Stimulated activated CD8-positive, alpha-beta memory T cell treated with anti-CD3 and anti-CD28 coated beads, Interleukin-15, amount 100 ng/mL, for 24 hours (primary cell): ENCODE data around the gene DPYSL4.

ENCODE experiments used
- DNase-seq: peaks from one replicate; pipeline ENCODE4 v3.0.0-alpha.2; 2020; ENCODE audit warnings: low read depth

DPYSL4 gene

DNA sequence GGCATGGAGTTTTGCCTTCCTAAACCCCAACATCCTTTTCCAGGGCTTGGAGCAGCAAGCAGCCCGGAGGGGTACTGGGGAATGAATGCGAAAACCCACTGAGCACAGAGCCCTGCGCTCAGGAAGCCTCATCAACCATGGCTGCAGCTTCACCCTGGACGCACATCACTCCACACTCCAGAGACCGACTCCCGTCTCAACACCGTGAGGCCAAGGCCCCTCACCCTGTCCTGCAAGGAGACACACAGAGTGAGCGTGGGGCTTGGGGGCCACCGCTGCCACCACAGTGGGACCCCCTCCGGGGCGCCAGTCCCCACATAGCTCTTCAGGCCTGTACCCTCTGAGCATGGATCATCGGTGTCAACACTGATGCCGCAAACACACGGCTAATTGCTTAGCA lies 41.9 kb downstream of the DPYSL4 start:
- DNase-seq = no peak

DNA sequence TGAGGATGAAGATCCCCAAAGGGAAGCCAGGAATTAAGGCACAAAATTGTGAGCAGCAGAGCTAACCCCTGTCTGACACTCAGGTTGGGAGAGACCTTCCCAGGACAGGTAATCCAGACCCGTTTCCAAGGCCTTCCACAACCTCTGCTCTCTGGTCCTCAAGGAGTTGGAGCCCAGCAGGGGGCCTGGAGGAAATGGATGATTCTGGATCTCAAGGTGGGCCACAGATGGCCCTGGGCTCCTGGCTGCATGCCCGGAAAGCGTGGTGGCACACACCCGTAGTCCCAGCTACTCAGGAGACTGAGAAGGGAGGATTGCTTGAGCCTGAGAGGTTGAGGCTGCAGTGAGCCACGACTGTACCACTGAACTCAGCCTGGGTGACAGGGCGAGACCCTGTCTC lies 42.3 kb downstream of the DPYSL4 start:
- DNase-seq = no peak

DNA sequence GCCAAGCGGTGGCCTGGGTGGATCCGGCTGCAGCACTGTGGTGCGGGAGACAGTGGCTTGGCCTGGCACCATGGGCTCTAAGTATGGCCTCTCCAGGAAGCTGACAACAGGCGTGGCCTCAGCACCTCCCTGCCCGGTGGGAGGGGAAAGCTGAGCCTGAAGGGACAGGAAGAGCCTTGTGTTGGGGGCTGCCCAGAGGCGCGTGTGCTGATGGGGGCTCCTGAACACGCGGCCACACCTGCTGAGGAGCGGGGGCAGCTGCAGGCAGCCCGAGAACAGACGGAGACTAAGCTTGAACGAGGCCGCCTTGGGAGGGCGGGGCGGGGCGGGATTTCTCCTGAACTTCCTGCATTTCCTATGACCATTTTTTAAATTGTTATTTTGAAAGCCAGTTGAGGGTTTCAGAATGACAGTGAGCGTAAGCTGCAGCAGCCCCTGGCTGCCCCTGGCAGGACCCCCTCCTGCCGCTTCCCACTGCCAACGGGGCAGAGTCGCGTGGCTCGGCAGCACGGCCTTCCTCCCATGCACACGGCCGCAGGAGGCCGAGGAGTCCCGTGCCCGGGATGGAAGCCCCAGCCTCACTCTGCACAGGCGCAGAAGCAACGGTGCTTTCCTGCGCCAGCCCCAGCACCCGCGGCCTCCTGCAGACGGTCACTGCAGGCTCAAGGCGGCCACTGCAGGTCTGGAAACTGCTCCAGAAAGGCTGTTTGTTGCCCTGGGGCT lies 43.2 kb downstream of the DPYSL4 start:
- no peak for DNase-seq

DNA sequence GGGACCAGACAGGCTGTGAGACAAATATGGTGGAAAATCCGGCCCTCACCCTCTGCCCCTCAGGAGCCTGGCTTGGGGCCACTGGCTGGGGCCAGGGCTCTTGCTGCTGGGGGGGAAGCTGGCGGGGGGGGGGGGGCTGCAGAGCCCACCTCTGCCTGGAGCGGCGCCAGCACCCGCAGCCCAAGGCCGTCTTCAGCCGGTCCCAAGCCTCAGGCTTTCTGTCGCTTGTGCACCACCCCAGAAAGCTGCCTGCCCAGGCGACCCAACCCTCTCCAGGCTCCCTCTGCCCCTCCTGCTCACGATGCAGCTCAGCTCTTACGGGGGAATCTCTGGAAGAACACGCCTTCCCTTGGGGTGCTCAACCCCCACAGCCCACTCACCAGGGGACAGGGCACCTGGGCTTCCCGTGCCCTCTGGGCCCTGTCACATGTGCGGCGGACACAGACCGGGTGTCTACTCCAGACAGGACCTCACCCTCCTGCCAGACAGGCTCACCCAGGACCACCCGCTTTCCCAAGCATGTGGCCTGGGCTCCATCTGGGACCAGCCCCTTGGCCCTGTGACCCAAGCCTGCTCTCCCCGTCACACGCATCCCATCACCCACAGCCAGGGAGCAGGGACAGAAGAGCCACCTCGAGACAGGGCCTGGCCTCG lies 43.9 kb downstream of the DPYSL4 start:
- DNase-seq = no peak

DNA sequence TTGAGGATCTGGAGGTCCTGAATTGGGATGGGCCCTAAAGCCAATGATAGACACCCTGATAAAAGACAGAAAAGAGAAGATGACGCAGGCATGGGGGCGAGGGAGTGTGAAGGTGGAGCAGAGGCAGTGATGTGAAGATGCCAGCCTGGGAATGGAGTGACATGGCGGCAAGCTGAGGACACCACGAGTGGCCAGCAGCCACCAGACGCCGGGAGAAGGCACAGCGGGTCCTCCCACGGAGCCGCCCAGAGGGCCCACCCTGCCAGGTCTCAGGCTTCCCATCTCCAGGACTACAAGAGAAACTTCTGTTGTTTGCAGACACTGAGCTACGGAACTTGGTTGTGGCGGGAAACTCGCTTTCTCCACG lies 44.9 kb downstream of the DPYSL4 start:
- no peak for DNase-seq

DNA sequence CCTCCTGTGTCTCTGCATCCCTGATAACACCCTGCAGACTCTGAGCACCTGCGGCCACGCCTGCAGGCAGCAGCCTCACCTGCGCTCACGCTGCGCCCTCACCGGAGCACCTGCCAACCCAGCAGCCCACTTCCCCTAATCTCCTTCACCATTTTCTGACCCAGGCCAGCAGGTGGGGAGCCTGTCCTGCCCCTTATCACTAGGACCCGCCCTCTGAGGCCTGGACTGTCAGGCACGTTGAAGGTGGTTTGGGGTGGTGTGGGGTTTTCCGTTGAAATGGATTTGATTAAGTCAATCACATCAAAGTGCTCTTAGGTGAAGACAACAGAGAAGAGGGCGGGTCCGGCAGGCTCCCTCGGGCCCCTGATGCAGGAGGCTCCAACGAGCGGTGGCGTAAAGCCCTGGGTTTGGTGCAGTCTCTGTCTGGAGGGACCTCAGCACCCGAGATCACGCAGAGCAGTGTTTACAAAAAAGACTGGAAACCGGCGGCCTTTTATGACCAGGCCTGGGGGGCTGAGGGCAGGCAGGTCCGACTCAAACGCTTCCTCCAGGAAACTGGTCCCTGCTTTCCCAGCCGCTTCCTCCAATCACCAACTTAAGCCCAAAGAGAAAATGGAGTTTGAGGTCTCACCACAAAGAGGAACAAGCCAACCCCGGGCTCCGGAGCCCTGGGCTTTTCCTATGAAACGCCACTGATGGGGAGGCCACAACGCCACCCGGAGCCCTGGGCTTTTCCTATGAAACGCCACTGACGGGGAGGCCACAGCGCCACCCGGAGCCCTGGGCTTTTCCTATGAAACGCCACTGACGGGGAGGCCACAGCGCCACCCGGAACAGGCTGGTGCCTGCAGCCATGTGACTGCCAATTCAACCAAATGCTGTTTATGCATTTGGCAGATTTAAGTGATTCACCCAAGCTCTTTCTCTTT lies 45.5 kb downstream of the DPYSL4 start:
- DNase-seq = no peak

DNA sequence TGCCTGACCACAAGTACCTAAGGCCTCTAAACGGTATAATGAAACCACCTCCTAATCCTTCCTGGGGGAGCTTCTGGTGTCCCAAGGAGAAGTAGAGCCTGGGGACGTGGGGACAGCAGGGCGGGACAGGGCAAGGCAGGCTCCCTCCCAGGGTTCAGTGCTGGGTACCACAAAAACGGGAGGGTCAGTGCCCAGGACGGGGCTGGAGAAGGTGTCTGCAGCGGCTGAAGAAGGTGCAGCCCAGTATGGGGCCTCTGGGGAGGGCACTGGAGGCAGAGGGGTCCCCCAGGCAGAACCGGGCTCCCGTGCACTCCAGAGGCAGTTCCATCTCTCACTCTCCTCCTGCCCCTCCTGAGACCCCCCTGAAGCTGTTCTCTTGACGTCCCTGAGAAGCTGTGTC lies 46.2 kb downstream of the DPYSL4 start:
- DNase-seq = no peak

DNA sequence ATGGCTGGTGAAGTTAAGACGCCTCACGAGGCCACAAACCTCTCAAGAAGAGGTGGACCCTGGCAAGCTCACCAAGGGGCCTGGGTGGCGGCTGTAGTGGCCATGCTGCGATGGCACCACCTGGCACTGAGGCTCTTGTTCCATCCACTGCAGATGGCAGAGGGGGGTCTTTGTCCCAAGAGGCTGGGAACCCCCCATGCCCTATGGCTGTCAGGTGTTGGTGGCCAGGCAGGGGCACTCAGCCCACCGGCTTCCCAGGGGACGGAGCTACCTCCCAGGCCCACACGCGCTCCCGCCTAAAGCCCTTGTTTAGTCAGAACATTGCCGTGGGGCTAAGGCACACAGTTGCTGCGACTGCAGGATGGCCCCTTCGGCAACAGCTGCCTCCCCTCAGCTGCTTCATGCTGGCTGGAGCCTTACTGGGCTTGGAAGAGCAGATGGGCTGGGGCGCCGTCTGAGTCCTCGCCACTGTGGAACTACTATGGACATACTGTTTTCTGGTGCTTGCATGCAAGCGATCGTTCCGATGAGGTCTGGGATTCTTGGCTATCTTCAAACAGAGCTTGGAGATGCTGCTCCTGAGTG lies 46.8 kb downstream of the DPYSL4 start:
- no peak for DNase-seq

DNA sequence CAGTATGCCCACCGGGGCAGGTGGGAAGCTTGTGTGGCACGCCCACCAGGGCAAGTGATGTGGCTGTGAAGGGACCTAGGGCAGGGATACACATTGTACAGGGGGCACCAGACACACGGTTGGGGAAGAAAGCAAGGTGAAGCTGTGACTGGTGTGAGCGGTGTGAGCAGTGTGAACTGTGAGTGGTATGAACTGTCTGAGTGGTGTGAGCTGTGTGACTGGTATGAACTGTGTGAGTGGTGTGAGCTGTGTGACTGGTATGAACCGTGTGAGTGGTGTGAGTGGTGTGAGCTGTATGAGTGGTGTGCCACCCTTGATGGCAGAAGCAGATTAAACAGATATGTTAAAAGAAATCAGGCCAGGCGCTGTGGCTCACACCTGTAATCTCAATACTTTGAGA lies 48.1 kb downstream of the DPYSL4 start:
- no peak for DNase-seq

DNA sequence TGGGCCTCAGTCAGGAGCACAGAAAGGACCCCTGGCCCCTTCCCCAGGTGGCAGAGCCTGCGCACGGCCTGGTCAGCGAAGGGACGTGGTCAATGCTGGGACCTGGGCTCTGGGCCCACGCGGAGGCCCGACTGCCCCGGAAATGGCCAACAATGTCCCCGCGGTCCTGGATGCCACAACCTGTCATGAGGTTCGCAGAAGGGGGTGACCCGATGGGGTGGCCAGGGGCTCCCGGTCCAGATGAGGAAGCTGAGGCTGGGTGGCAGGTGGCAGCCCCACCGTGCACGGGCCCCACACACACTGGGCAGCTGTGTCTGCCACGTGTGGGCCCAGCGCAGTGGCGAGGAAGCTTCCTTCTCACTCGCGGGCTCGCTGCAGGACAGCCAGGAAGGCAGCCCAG lies 49.4 kb downstream of the DPYSL4 start:
- no peak for DNase-seq

DNA sequence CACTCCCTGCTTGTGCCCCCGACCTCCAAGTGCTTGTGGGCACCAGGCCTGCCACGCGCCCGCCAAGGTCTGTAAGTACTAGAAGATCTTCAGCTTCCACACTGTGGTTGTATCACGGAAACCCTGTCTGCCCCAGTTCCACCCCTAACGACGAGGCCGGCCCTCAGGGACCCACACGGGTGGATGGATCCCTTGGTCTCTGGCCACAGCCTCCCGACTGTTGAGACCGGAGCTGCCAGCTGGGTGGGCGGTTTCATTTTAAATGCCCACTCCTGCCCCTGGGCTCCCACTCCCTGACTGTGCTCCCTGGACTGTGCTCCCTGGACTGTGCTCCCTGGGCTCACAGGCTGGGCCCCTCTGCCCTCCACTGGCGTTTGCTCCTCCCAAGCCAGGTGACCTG lies 50.1 kb downstream of the DPYSL4 start:
- DNase-seq = no peak

DNA sequence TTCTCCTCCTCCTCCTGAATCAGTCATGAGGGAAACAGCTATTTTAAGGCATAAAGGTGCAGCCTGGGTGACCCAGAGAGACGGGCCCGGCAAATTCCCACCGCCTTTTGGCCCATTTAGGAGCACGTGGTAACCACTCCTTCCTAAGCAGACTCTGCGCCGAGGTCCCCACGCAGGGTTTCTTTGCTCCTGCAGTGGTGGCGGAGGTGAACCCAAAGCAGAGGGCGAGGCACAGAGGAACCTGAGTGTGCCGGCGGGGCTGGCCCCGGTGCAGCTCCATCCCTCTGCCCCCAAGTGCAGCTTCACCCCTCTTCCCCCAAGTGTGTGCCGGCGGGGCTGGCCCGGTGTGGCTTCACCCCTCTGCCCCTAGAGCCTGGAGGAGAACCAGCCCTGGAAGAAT lies 50.6 kb downstream of the DPYSL4 start:
- DNase-seq = no peak

DNA sequence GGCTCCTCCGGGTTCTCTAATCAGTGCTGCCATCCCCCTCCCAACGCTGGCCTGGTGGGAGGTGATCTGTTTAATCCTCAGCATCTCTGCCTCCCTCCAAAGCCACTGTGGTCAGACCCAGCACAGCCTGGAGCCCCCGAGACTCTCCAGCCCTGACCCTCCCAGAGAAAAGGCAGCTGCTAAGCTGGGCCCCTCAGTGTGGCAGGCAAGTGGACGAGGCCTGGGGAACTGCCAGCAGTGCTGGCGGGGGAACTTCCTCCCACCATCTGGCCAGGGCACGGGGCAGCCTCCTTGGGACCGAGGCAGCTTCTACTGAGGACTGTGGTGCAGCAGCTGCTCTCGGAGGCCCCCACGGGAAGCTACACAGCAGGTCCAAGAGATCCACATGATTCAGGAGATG lies 51.1 kb downstream of the DPYSL4 start:
- DNase-seq = no peak

DNA sequence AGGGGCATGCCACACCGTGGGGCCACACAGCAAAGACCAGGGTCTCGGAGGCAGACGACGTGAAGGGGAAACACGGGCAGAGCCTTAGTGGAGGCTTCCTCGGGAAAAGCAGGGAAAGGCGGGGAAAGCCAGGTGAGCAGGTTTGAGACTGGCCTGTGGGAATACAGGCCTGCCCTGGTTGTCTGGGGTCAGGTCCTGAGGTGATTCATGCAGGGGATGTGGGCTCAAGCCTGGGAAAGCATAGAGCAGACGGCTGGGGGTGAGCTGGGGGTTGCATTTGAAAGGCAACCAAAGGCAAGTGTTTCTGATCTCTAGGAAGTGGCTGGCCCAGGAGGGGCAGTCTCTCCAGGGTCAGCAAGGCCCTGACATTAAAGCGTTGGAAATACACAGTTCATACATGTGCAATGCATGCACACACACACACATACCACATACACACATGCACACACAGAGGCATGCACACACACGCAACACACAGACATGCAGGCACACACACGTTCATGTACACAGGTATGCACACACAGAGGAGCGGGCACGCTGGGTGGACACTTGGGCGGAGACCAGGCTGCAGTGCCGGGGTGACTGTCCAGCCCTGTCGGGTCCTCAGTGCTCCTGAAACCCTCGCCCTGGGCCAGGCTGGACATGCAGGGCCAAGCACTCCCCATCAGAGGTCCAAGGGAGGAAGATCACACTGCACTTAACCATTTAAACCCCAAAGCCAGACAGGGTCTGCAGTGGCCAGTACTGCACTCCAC lies 51.8 kb downstream of the DPYSL4 start:
- no peak for DNase-seq

DNA sequence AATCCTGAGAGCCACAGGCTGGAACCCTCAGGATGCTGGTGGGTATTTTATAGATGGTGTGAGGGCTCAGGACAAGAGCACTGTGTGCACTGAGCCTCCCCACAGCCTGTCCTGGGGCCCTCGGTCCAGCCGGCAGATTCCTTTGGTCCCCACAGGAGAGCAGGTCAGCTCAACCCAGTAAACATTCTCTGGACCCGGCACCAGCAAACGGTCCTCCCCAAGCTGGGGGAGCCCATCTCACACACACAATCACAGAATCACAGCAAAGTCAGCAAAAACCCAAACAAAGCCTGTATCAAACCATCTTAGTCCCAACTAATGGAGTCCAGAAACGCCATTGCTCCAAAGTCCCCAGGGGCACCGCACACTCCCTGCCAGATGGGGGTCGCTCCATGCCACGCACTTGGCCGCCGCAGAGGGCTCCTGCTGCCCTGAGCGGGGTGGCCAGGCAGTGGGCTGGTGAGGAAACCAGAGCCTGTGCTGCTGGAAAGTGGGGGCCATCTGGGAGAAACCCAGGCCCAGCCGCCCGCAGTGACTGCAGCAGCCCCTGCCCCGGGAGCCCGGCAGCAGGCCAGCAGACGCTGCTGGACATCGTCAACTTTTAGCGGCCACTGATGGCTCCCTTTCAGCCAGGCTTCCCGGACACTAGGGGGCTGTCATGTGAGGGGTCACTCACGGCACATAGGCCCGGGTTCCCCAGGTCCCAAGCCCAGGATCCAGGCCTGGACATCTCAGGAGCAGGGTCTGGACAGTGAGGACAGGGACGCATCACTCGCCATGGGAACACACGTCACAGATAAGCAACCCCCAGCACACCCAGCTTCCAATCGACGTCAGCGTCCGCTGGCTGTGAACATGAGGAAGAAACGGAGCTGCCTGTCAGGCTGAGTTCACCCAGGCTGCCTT lies 52.6 kb downstream of the DPYSL4 start:
- no peak for DNase-seq

DNA sequence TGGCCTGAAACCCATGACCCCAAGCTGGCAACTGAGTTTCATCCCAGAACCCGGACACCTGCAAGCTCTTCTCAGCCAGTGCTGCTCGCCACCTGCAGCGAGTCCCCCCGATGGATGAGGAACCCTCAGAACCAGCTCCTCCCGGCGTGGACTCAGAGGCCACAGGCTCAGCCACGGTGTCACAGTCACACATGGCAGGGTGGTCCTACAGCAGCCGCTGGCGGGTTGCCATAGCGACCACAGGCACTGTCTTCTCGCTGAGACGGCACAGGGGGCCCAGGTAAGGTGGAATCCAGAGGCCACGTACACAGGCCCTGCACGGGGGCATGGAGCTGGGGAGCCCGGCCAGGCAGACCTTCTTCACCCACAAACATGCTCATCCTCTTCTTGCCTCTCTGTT lies 53.4 kb downstream of the DPYSL4 start:
- no peak for DNase-seq

DNA sequence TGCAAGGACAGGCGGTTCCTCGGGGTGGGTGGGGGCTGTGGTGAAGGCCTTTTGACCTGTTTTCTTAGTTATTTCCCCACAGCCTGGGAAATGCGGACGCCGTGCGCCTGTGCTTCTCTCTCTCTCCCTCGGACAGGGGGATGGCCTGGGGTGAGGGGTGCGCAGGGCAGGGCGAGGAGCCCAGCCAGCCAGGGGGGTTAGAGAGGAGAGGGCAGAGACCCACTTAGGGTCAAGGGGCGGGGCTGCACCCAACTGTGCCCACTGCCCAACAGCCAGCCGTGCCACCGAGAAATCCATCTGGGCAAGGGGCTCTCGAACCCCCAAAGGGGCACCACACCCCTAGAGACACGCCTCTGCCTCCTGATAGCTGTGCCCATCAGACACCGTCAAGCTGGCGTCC lies 53.8 kb downstream of the DPYSL4 start:
- DNase-seq = no peak

DNA sequence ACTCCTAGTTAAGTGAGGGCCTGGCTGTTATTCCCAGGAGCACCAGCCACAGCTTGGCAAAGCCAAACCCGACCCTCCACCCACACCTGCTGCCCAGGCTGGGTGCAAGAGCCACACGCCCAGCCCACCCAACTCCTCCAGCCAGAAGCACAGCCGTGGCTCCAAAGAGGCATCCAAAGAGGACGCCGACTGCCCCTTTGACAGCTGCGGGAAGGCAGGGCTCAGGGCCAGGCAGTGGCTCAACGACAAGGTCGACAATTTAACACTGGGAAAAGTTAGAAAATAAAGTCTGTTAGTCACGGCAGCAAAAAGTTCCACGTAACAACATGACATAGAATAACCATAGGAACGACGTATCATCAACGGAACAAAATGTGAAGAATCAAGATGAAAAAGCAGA lies 54.3 kb downstream of the DPYSL4 start:
- no peak for DNase-seq

DNA sequence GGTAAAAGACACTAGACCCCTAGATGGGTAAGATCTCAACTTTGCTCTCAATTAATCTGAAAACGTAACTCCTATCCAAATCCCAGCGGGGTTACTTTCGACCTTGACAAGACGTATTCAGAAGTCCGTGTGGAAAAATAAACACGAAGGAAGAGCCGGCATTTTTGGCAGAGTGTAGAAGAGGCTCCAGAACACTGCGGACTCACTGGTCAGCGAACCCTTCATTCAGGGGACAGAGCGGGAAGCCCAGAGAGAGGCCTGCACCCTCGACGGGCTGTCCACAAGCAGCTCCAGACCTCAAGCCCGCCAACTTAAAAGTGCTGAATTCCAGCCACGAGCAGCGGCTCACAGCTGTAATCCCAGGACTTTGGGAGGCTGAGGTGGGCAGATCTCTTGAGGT lies 54.7 kb downstream of the DPYSL4 start:
- no peak for DNase-seq

DNA sequence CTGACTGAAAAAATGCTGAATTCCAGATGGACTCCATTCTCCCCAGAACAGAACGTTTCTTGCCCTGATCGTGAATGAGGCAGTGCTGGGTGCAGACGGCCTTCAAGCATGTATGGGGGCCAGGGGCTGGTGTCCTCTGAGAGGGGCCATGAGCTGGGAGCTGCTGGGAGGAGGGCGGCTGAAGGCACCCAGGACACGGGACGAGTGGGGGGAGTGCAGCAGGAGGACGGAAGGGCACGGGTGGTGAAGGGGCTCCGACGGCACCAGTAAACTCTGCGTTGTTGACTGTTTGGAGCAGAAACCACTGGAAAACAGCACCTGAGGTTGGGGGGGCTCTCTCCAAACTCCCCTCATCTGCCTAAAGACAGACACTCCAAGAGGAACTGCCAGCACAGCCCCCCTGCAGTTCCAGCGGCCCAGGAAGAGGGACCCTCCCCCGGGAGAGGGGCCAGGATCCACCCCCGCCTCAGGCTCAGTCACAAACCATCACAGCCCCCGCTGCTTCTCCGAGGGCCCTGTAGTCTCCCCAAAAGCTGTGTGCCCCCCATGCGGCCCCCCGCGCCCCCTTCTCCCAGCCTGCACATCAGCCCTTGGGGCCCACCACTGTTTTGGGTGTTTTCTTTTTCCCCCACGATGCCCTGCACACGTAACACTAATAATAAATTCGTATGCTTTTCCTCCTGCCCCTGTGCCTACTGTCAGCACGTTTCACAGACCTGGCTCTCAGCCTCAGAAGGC lies 55.5 kb downstream of the DPYSL4 start:
- DNase-seq = no peak
